HG02623 (cell line): ENCODE data around the gene FHIT.

ENCODE experiments used
- ATAC-seq: cut with Tn5 transposase; IDR thresholded peaks from one replicate; pipeline ENCODE4 v1.9.1; 2021; ENCODE audit warnings: moderate library complexity; ENCODE audit not compliant: unreplicated experiment

FHIT gene

DNA sequence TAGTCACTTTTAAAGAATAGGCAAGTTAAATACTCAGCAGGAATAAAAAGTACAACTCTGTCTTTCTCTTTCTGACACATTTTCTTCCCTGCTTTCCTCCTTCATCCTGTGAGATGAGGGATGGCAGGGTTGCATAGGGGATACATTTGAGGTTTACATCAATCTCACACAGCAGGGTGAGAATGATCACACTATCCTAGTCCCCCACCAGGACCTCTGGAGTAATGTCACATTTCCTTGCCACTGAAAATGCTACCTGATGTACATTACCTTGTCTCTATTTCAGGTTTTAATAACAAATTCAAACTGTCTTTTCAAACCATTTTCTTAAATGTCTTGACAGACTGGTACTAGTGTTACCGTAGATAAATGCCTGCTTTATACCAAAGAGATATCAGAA is 816.9 kb downstream of the FHIT start:
- ATAC-seq, result no peak

- no peak for ATAC-seq
Measured at GRCh38 chr3:60431599-60431958, 819.7 kb downstream of the FHIT start.

GRCh38 chr3:60430205-60430604 is 821.0 kb downstream of the FHIT start:
- no peak for ATAC-seq

- ATAC-seq, result no peak
Measured at GRCh38 chr3:60427109-60427508, 824.1 kb downstream of the FHIT start.

DNA sequence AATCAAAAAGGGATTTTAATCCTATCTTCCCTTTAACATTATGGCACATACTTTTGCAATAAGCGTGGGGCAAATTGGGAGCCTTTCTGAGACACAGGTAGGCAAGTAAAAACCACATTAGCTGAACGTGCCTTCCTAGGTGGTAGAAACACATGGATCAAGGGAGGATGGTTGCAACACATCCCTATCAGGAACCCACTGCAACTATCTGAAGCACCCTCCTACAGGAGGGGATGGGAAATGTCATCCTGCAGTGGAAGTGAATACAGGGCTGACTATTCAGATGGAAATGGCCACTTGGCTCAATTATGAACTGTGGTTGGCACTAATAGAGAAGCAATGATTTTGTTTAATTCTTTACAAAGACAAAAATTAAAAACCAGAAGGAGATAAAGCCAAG is 826.3 kb downstream of the FHIT start:
- no peak for ATAC-seq

GRCh38 chr3:60424034-60424433 is 827.2 kb downstream of the FHIT start:
- ATAC-seq, result no peak

GRCh38 chr3:60423556-60423955 is 827.7 kb downstream of the FHIT start:
- no peak for ATAC-seq

DNA sequence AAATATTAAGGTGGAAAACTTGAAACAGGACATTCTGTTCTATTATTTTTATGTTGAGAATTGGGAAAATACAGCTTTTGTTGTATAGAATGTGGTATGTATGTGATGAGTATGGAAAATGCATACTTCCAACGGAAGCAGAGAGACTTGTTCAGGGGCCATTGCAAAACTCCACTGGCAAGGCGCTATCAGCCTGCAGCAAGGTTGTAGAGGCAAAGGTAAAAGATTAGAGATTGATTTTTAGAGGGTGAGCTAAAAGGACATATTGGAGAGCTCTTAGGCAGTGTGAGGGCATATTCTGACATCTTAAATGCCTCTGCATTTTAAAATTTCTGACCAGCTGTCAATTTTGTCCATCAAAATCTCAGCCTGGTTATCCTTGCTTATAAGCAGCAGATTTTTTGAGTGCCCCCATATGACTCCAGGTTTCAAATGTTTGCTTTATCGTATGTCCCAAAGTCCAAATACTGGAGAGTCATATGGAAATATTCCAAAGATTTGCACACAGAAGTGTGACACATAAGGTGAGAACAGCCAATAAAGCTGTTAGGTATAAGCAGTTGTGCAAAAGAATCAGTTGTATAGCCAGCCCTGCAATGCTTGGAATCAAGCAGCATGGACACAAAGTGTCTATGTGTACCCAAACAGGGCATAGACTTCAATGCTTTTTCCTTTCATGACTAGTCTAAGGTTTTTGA is 829.4 kb downstream of the FHIT start:
- ATAC-seq, result no peak

DNA sequence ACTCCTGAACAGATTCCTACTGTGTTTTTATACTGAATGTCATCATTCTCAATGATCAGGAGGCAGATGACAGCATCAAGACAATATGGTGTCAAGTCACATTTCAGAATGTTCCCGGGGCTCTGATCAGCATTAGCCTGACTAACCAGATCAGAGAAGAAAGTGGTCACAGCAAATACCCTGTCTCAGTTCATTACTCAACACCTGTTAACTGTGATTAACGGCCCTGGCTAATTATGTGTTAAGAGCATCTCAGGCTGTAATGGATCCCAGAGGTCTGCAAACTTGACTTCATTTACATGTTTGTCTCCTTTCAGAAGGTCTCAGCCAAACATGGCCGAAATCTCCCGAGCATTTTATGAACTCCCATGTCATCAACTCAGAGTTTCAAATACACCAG is 833.7 kb downstream of the FHIT start:
- no peak for ATAC-seq

DNA sequence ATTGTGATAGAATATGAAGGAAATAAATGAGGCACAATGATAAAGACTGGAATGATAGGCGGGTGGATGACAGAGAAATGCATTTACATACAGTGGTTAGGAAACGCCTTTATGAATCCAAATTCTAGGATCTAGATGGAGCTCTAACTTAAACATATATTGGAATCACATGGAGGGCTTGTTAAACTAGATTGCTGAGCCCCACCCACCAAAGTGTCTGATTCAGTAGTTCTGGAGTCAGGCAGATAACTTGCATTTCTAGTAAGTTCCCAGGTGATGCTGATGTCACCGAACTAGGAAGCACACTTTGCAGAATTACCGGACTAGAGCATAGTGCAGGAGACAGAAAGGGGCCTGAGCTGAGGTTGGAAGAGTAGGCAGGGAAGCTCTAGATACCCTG is 837.2 kb downstream of the FHIT start:
- ATAC-seq, result no peak

- ATAC-seq, result no peak
Measured at GRCh38 chr3:60413551-60413950, 837.7 kb downstream of the FHIT start.

DNA sequence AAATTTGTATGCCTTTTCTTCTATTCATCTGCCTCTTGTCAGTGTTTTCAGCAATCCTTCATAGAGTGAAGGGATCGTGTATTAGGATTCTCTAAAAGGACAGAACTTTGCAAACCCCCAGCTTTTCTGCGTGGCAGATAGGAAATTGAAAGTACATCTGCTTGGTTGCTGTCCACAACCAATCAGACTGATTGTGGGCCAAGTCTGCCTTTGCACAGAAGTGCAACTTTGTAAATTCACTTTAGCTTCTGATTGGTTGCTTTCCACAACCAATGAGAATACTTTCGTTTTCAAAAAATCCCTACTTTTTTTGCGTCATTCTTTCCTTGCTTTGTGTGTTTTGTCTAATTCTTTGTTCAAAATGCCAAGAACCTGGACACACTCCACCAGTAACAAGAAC is 847.4 kb downstream of the FHIT start:
- ATAC-seq, result no peak

DNA sequence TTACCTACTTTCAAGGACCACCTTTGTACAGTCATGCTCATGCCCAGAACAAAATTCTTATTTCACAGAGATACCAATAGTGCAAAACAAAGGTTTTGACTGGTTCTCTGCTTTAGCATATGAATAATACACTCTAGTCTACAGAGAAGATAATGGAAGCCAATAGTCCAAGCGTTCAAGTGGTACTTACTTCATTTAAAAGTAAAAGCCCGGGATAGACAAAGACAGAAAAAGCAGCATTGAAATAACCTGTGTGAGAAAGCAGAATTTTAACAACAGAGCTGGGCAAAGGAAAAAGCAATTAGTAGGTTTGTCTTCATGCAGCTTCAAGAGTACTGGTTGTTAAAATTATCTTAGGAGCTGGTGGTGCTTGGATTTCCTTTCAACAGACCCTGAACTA is 848.3 kb downstream of the FHIT start:
- no peak for ATAC-seq

DNA sequence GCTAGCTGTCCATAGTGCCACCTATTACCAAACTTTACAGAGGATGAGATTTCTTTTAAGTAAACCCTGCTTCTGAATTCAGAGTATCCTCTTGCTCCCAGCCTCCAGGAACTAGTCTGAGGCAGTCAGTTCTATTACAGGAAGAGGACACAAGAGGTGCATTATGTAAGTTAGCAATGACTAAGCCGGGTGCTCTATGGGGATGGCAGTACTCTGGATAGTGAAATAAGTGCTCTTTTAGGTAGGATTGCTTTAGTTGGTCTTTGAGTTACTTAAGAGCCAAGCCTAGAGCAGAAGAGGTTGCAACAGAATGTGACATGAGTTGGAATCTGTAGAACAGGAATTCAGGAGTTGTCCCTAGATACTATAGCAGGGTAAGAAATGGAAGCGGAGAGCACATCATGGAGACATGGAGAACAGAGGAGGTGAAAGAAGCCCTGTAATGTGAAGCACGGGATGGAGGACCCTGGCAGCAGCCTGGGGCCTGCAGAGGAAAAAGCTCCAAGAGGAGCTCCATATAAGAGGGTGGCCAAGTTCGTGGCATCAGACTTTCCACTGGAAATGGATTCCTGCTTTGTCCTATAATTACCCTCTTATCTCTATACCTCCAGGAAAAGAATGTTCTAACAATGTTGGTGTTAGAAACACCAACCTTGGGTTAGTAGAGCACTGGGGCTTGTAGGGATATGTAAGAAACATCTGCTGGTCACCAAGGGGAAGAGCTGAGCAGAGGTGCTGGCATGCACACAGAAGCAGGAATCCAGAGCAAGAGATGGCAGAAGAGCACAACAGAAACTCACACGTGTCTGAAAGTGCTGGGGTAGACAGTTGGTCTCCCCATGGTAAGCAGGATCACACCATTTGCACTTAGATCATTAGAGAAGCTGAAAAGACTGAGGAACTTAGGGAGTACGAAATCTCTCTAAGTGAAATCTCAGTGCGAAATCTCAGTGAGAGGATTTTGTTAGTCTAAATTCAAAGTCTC is 851.1 kb downstream of the FHIT start:
- ATAC-seq, result no peak

DNA sequence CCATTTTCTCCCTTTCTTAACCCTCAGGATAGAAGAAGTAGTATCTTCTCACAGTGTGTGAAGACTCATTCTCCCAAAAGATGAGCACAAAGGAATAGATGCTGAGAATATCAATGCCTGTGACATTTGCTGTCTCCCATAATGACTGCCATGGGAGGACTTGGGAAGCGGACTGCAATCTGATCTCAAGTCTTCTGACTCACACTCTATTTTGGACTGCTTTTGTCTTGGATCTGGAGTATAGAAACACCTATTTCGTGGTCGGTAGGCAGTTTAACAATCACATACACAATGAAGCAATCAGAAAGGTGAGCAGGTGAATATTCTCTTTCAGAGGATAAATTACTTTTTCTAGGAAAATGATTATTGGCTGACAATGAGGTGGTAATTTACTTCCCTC is 852.0 kb downstream of the FHIT start:
- no peak for ATAC-seq

- ATAC-seq, result no peak
Measured at GRCh38 chr3:60395173-60395762, 856.0 kb downstream of the FHIT start.

- no peak for ATAC-seq
Measured at GRCh38 chr3:60393946-60394345, 857.3 kb downstream of the FHIT start.

GRCh38 chr3:60392501-60392900 is 858.8 kb downstream of the FHIT start:
- ATAC-seq, result no peak

DNA sequence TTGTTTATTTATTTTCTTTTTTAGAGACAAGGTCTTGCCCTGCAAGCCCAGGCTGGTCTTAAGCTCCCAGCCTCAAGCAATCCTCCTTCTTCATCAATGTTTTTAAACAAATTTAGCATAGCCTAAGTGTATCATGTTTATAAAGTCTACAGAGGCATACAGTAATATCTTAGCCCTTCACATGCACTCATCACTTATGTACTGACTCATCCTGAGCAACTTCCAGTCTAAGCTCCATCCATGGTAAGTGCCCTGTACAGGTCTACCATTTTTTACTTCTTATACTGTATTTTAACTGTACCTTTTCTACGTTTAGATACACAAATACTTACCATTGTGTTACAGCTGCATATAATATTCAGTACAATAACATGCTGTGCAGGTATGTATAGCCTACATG is 860.0 kb downstream of the FHIT start:
- no peak for ATAC-seq

- ATAC-seq, result no peak
Measured at GRCh38 chr3:60388731-60389130, 862.5 kb downstream of the FHIT start.

DNA sequence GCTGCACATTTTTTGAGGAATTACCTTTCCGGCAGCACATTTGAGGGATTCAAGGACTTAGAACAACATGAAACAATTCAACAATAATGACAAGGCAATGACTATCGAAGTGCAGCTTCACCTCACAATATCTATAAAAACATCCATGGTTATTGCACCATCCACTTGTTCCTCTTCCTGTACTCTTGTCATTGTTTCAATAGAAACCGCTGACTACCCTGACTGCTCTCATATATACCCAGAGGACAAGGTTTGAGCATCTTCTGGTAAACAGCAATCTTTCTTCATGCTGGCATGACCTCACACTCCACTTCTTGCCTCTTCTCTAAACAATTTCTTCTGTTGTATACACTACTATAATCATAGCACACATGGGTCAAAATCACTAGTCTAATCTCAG is 864.9 kb downstream of the FHIT start:
- no peak for ATAC-seq

DNA sequence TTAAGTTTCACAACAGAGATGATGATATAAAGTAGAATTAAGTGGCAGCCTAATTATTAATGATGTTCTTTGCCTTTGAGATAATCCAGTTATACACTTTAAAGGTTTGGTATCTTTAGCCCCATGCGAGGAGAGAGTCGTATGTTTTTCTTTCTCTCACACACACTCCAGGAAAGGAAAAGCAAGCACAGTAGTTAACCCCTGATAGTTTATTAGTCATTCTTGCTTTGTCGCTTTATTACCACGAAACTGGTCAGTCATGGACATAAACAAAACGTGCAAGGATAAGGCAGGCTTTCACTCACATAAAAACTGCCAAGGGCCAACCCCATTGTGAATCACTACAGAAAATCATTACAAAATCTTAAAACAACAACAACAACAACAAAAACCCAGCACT is 866.9 kb downstream of the FHIT start:
- no peak for ATAC-seq
